ENCODE measurements around the gene KRT4. TPM values are rescaled to one million over a fixed set of nuclear protein-coding genes. Genes with fewer than 3 reads are reported as not detected.

The KRT4 gene
- total RNA-seq, 1 donor from 2014 or later, result not detected

- H3K36me3 ChIP-seq (ENCODE audit: control insufficient read depth, insufficient read depth, low read length), result no peaks in the 10 kb centered on the region
- no peak overlapping the region for H3K4me3 ChIP-seq (ENCODE audit: low read depth, low read length)
- H3K27me3 ChIP-seq (ENCODE audit: control insufficient read depth, insufficient read depth, low read length), result peaks cover 3% of the 10 kb centered on the region
- no peak for DNase-seq (ENCODE audit: low read depth)
- TF ChIP-seq CTCF (IDR thresholded peaks at IDR 0.05; ENCODE audit: insufficient read depth, low read length, poor library complexity, severe bottlenecking), result no peak
Observed at GRCh38 chr12:52818388-52818787, 4.5 kb upstream of the KRT4 start.

- no peak for TF ChIP-seq CTCF (IDR thresholded peaks at IDR 0.05; ENCODE audit: insufficient read depth, low read length, poor library complexity, severe bottlenecking)
- Histone ChIP-seq H3K36me3 (ENCODE audit: control insufficient read depth, insufficient read depth, low read length) (no peaks in the 10 kb centered on the region), H3K4me3 (ENCODE audit: low read depth, low read length) (no peak overlapping the region), H3K27me3 (ENCODE audit: control insufficient read depth, insufficient read depth, low read length) (peaks cover 3% of the 10 kb centered on the region)
- DNase-seq (ENCODE audit: low read depth), result no peak
Observed at GRCh38 chr12:52817699-52818238, 3.9 kb upstream of the KRT4 start.

- Histone ChIP-seq H3K36me3 (ENCODE audit: control insufficient read depth, insufficient read depth, low read length) (no peaks in the 10 kb centered on the region), H3K27me3 (ENCODE audit: control insufficient read depth, insufficient read depth, low read length) (peaks cover 3% of the 10 kb centered on the region), H3K4me3 (ENCODE audit: low read depth, low read length) (no peak overlapping the region)
- DNase-seq (ENCODE audit: low read depth), result no peak
- TF ChIP-seq CTCF (IDR thresholded peaks at IDR 0.05; ENCODE audit: insufficient read depth, low read length, poor library complexity, severe bottlenecking), result no peak
Observed at GRCh38 chr12:52817003-52817698, 3.2 kb upstream of the KRT4 start.

- Histone ChIP-seq H3K36me3 (ENCODE audit: control insufficient read depth, insufficient read depth, low read length) (no peaks in the 10 kb centered on the region), H3K27me3 (ENCODE audit: control insufficient read depth, insufficient read depth, low read length) (peaks cover 3% of the 10 kb centered on the region), H3K4me3 (ENCODE audit: low read depth, low read length) (no peak overlapping the region)
- DNase-seq (ENCODE audit: low read depth), result no peak
- no peak for TF ChIP-seq CTCF (IDR thresholded peaks at IDR 0.05; ENCODE audit: insufficient read depth, low read length, poor library complexity, severe bottlenecking)
Observed at GRCh38 chr12:52815676-52816588, 2.0 kb upstream of the KRT4 start.

GRCh38 chr12:52815161-52815560 lies 1.2 kb upstream of the KRT4 start:
- no peak for TF ChIP-seq CTCF (IDR thresholded peaks at IDR 0.05; ENCODE audit: insufficient read depth, low read length, poor library complexity, severe bottlenecking)
- Histone ChIP-seq H3K36me3 (ENCODE audit: control insufficient read depth, insufficient read depth, low read length) (no peaks in the 10 kb centered on the region), H3K4me3 (ENCODE audit: low read depth, low read length) (no peak overlapping the region), H3K27me3 (ENCODE audit: control insufficient read depth, insufficient read depth, low read length) (peaks cover 5% of the 10 kb centered on the region)
- DNase-seq (ENCODE audit: low read depth), result no peak

Measured in kidney epithelial cell (primary cell).